ENCODE data around the gene RASSF4.
A peak's percentile ranks its signal among the peaks of the same experiment; 100 is the strongest.

Gene RASSF4

DNA sequence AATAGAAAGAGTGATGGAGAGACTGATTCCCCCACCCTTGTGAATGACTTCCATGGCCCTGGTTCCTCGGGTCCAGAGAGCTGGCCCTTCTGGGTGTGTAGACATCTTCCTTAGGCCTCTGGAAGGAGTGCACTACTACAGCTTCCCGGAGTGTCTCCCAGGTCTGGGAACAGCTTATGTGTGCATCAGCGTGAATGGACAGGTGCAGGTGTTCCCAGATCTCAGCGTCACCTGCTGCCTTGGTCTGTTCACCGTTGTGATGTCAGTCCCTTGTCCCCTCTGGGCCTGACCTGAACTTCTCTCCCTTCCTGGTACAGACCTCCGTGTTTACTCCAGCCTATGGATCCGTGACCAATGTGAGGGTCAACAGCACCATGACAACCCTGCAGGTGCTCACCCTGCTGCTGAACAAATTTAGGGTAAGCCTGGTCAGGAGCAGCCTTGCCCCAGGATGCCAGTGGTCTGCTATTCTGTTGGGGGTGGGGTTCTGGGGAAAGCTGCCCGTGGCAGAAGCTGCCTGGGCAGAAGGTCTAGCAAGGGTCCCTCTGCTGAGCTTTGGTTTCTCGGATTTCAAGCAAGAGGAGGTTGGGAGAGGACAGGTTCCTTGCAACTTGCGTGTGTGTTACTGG, 29.5 kb downstream of the RASSF4 start:
- peaks cover 24% of the 10 kb centered on the region for H3K36me3 ChIP-seq (ENCODE audit: control insufficient read depth, insufficient read depth, low read length)
- peaks cover 2% of the 10 kb centered on the region for H3K4me1 ChIP-seq (ENCODE audit: control insufficient read depth, insufficient read depth, low read length)
- H3K27me3 ChIP-seq (ENCODE audit: control insufficient read depth, insufficient read depth, low read length): no peaks in the 10 kb centered on the region
- no peak overlapping the region for H3K9ac ChIP-seq (ENCODE audit: low read length)
- H3K27ac ChIP-seq (ENCODE audit: low read depth, low read length): no peak overlapping the region
- H3K4me3 ChIP-seq (ENCODE audit: low read length): no peak overlapping the region

DNA sequence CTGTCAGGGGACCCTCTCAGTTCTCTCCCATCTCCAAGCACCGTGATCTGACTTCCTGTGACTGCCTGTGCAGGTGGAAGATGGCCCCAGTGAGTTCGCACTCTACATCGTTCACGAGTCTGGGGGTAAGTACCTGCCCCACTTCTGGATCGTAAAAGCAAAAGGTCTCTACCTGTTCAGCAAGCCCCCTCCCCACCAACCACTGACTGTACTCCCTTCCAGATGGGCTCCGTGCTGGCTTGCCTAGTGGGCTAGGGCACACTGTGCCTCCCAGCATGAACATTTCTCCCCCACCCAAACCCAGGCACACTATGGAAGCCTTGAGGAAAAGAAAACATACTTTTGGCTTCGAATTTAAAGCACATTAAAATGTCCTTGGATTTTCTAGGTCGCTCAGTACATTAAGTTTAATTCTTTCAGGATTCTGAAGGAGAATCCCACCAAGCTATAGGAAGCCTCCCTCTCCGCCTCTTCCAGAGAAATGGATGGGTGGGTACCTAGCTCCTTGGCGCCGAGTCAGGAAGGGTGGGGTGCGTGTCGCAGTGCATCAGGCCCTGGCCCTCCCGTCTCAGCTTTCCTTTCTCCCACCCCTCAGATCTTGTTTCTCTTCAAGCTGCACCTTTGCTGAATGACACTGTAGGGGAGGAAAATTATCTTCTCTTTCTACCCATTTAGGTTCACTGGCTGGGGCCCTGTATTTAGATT, 30.1 kb downstream of the RASSF4 start:
- peaks cover 2% of the 10 kb centered on the region for H3K4me1 ChIP-seq (ENCODE audit: control insufficient read depth, insufficient read depth, low read length)
- peaks cover 23% of the 10 kb centered on the region for H3K36me3 ChIP-seq (ENCODE audit: control insufficient read depth, insufficient read depth, low read length)
- H3K27ac ChIP-seq (ENCODE audit: low read depth, low read length): no peak overlapping the region
- no peak overlapping the region for H3K9ac ChIP-seq (ENCODE audit: low read length)
- no peak overlapping the region for H3K4me3 ChIP-seq (ENCODE audit: low read length)
- H3K27me3 ChIP-seq (ENCODE audit: control insufficient read depth, insufficient read depth, low read length): no peaks in the 10 kb centered on the region

DNA sequence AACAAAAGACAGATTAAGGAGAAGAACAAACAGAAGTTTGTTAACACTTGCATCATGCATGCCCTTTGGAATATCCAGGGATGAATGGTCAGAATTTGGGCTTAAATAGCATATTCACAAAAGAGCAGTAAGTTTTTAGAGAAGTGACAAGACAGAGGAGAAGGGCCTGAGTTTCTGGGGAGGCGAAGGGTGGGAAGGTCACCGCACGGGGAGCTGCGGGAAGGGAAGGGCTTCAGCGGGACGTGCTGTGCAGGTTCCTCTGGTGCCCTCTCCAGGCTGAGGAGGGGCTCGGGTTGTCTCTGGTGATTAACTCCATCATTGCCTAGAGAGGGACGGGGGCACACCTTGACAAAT, 30.7 kb downstream of the RASSF4 start:
- Histone ChIP-seq H3K4me1 (ENCODE audit: control insufficient read depth, insufficient read depth, low read length) (peaks cover 5% of the 10 kb centered on the region), H3K36me3 (ENCODE audit: control insufficient read depth, insufficient read depth, low read length) (peaks cover 17% of the 10 kb centered on the region), H3K4me3 (ENCODE audit: low read length) (no peak overlapping the region), H3K27ac (ENCODE audit: low read depth, low read length) (no peak overlapping the region), H3K27me3 (ENCODE audit: control insufficient read depth, insufficient read depth, low read length) (no peaks in the 10 kb centered on the region), H3K9ac (ENCODE audit: low read length) (no peak overlapping the region)

DNA sequence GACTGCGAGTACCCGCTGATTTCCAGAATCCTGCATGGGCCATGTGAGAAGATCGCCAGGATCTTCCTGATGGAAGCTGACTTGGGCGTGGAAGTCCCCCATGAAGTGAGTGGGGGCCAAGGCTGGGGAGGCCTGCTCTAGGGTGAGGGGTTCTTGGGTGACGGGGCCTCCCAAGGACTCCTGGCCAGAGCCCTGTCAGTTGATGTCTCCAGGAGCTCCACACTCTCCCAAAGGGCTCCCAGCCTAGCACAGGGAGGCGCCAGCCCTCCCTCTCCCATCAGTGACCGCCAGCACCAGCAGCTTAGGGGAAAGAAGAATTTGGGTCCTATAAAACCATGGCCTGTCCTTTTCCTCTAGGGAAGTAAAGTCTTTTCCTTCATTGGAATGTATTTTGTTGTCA, 31.4 kb downstream of the RASSF4 start:
- H3K9ac ChIP-seq (ENCODE audit: low read length): no peak overlapping the region
- H3K27ac ChIP-seq (ENCODE audit: low read depth, low read length): no peak overlapping the region
- H3K36me3 ChIP-seq (ENCODE audit: control insufficient read depth, insufficient read depth, low read length): peaks cover 17% of the 10 kb centered on the region
- no peak overlapping the region for H3K4me3 ChIP-seq (ENCODE audit: low read length)
- H3K4me1 ChIP-seq (ENCODE audit: control insufficient read depth, insufficient read depth, low read length): peaks cover 12% of the 10 kb centered on the region
- no peaks in the 10 kb centered on the region for H3K27me3 ChIP-seq (ENCODE audit: control insufficient read depth, insufficient read depth, low read length)

DNA sequence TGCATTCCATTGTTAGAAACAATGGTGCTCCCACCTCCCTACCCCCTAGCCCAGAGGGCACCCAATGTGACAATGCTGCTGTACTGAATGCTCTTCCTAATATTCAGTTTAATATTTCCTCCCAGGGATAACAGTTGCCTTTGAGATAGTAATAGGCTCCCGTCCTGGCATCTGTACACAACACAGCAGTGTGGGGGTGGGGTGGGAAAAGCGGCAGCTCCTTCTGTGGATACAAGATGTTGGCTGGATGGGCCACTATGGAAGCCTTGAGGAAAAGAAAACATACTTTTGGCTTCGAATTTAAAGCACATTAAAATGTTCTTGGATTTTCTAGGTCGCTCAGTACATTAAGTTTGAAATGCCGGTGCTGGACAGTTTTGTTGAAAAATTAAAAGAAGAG, 32.0 kb downstream of the RASSF4 start:
- no peak overlapping the region for H3K9ac ChIP-seq (ENCODE audit: low read length)
- no peak overlapping the region for H3K27ac ChIP-seq (ENCODE audit: low read depth, low read length)
- no peak overlapping the region for H3K4me3 ChIP-seq (ENCODE audit: low read length)
- H3K36me3 ChIP-seq (ENCODE audit: control insufficient read depth, insufficient read depth, low read length): peaks cover 17% of the 10 kb centered on the region
- no peaks in the 10 kb centered on the region for H3K27me3 ChIP-seq (ENCODE audit: control insufficient read depth, insufficient read depth, low read length)
- peaks cover 18% of the 10 kb centered on the region for H3K4me1 ChIP-seq (ENCODE audit: control insufficient read depth, insufficient read depth, low read length)

DNA sequence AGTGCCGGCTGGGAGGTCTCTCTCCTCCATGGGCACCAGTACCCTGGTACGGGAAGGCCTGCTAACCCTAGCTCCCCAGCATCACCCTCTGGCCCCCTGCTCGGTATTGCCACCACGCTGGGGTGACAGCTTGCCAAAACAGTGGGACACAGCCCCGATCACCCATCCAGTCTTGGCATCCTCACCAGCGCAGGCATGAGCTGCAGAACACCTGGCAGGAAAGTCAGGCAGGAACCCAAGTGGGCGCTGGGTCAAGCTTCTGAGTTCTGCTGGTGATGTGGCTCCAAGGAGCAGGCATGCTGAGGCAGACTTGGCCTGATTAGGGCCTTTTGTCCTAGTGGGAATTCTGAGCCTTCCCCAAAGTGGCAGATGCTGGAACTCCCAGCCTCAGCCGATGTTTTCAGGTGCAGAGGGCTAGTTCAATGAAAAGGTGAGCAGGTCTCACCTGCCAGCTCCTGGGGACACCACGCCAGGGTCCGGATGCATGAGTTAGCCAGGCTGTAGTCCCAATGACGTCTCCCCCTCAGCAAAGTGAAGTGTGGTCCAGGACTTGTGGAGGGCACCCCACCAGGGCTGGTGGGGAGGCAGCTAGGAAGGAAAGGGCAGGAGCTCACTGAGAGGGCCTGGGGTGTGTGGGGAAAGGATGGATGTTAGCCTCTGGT, 32.6 kb downstream of the RASSF4 start:
- Histone ChIP-seq H3K27ac (ENCODE audit: low read depth, low read length) (no peak overlapping the region), H3K36me3 (ENCODE audit: control insufficient read depth, insufficient read depth, low read length) (peaks cover 17% of the 10 kb centered on the region), H3K4me1 (ENCODE audit: control insufficient read depth, insufficient read depth, low read length) (peaks cover 23% of the 10 kb centered on the region), H3K27me3 (ENCODE audit: control insufficient read depth, insufficient read depth, low read length) (no peaks in the 10 kb centered on the region), H3K4me3 (ENCODE audit: low read length) (no peak overlapping the region), H3K9ac (ENCODE audit: low read length) (no peak overlapping the region)

DNA sequence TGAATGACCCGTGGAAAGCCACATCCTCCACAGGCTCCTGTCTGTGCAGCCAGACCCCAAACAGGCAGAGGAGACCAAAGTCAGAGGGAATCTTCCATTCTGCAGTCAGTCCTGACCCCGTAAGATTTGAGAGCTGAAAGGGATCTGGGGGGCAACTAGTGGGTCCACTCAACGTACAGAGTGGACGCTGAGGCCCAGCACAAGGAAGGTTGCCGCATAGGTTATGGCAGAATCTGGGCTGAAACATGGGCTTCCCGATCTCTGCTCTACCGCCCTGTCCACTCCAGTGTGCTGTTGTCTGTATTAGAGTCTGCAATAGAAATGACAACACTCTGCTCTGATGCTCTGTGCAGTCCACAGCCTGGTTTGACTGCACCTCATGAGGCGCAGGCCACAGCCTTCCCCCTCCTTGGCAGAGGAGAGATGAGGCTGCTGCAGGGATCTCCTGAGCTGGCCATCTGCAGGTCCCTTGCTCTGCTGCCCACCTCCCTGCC, 33.2 kb downstream of the RASSF4 start:
- Histone ChIP-seq H3K9ac (ENCODE audit: low read length) (no peak overlapping the region), H3K4me1 (ENCODE audit: control insufficient read depth, insufficient read depth, low read length) (peaks cover 23% of the 10 kb centered on the region), H3K27me3 (ENCODE audit: control insufficient read depth, insufficient read depth, low read length) (no peaks in the 10 kb centered on the region), H3K36me3 (ENCODE audit: control insufficient read depth, insufficient read depth, low read length) (peaks cover 17% of the 10 kb centered on the region), H3K4me3 (ENCODE audit: low read length) (no peak overlapping the region), H3K27ac (ENCODE audit: low read depth, low read length) (no peak overlapping the region)

DNA sequence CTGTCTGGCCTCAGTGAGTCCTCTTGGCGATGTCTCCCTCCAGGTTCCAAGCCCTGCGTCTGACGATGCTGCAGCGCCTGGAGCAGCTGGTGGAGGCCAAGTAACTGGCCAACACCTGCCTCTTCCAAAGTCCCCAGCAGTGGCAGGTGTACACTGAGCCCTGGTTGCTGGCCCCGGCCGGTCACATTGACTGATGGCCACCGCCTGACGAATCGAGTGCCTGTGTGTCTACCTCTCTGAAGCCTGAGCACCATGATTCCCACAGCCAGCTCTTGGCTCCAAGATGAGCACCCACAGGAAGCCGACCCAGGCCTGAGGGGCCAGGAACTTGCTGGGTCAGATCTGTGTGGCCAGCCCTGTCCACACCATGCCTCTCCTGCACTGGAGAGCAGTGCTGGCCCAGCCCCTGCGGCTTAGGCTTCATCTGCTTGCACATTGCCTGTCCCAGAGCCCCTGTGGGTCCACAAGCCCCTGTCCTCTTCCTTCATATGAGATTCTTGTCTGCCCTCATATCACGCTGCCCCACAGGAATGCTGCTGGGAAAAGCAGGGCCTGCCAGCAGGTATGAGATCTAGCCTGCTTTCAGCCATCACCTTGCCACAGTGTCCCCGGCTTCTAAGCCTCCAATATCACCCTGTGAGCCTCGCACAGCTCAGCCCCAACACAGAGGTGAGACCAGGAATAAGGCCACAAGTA, 33.8 kb downstream of the RASSF4 start:
- Histone ChIP-seq H3K36me3 (ENCODE audit: control insufficient read depth, insufficient read depth, low read length) (peaks cover 17% of the 10 kb centered on the region), H3K4me3 (ENCODE audit: low read length) (no peak overlapping the region), H3K27me3 (ENCODE audit: control insufficient read depth, insufficient read depth, low read length) (no peaks in the 10 kb centered on the region), H3K27ac (ENCODE audit: low read depth, low read length) (no peak overlapping the region), H3K9ac (ENCODE audit: low read length) (no peak overlapping the region), H3K4me1 (ENCODE audit: control insufficient read depth, insufficient read depth, low read length) (peaks cover 23% of the 10 kb centered on the region)

DNA sequence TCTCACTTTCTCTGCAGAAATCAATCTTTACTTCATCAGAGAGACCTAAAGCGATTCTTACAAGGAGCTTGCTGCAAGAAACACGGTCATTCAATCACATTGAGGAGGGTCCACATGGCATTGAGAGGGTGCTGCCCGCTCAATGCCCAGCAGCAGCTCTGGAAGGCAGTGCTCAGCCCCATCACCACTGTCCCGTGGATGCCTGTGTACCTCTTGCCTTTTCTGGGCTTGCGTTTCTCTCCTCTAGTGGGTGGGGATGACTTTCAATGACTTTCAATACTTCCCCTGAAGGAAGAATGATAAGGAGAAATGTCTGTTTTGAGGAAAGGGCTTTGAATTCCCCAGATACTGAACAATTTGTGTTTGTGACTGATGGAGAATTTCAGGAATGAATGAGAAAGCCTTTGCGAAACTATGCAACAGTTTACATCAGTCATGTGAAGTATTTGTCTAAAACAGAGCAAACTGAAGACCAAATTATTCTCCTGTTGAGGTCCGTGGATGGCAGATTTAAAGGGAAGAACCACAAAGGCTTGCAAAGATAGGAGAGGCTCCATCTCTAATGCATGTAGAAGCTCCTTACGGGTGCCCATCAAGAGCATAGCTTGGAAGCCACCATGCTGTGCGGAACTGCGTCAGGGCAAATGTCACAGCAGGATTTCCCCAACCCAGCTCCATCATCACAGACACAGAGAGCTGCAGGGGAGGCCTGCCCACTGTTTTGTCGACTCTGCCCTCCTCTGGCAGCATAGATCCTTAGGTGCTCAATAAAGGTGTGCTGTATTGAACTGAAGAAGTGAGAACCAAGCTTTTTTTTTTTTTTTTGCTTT, 34.5 kb downstream of the RASSF4 start:
- H3K27ac ChIP-seq (ENCODE audit: low read depth, low read length): no peak overlapping the region
- H3K27me3 ChIP-seq (ENCODE audit: control insufficient read depth, insufficient read depth, low read length): no peaks in the 10 kb centered on the region
- no peak overlapping the region for H3K4me3 ChIP-seq (ENCODE audit: low read length)
- peaks cover 15% of the 10 kb centered on the region for H3K36me3 ChIP-seq (ENCODE audit: control insufficient read depth, insufficient read depth, low read length)
- H3K4me1 ChIP-seq (ENCODE audit: control insufficient read depth, insufficient read depth, low read length): peaks cover 23% of the 10 kb centered on the region
- no peak overlapping the region for H3K9ac ChIP-seq (ENCODE audit: low read length)

DNA sequence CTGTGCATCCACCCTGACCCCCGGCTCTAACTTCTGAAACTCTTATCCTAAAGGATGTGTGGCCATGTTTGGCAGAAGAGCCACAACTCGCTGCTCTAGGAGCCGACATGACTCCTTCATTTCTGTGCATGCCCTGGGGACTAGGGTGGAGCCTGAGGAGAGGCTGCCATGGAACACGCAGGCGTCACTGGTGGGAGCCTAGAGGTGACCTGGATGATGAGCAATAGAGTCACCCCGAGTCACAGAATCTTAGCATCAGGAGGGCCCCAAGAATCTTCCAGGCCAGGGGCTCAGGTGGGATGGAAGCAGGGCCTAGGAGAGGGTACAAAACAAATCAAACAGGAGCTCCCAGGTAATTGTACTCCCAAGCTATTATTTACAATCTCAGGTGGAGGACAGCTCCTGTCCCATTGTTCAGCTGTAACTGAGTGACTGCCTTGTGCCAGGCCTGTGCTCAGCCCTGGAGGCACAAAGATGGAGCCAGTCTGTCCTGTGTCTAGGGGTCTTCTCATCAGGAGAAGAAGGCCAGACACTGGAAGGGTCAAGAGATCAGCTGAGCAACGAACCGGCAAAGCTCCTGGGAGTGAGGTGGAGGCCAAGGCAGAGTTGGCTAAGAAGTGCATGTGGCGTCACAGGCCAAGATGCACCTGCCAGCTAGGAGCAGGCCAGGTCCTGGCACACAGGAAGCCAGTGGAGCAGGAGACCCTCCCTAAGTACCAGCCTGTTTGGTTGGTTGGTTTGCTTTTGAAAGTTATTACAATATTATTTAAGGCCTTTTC, 35.3 kb downstream of the RASSF4 start:
- H3K9ac ChIP-seq (ENCODE audit: low read length): no peak overlapping the region
- no peak overlapping the region for H3K4me3 ChIP-seq (ENCODE audit: low read length)
- peaks cover 23% of the 10 kb centered on the region for H3K4me1 ChIP-seq (ENCODE audit: control insufficient read depth, insufficient read depth, low read length)
- H3K27me3 ChIP-seq (ENCODE audit: control insufficient read depth, insufficient read depth, low read length): no peaks in the 10 kb centered on the region
- H3K36me3 ChIP-seq (ENCODE audit: control insufficient read depth, insufficient read depth, low read length): peaks cover 8% of the 10 kb centered on the region
- H3K27ac ChIP-seq (ENCODE audit: low read depth, low read length): peak overlapping the region; percentile 90

DNA sequence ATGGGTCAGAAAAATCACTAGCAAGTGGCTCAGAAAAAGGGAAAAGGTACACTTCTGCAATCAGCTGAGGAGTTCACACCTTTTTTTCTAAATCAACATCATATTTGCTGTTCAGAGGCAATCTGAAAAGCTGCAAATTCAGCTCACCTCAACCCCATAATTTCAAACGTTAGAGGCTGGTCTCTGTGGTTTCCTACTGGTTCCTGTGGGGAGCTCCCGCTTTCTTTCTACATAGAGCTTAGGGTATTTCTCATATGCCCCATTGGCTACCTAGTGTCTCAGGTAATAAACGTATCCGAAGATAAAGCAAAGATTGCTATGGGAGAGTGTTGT, 35.9 kb downstream of the RASSF4 start:
- Histone ChIP-seq H3K4me3 (ENCODE audit: low read length) (no peak overlapping the region), H3K27ac (ENCODE audit: low read depth, low read length) (peak overlapping the region; percentile 90), H3K9ac (ENCODE audit: low read length) (no peak overlapping the region), H3K27me3 (ENCODE audit: control insufficient read depth, insufficient read depth, low read length) (no peaks in the 10 kb centered on the region), H3K4me1 (ENCODE audit: control insufficient read depth, insufficient read depth, low read length) (peaks cover 23% of the 10 kb centered on the region), H3K36me3 (ENCODE audit: control insufficient read depth, insufficient read depth, low read length) (peaks cover 7% of the 10 kb centered on the region)

Measured in rectal smooth muscle tissue (tissue), 1 donor.